KMS-11 (cell line): Measurements from ENCODE around the gene RIPOR2.

Source experiments
- H2AFZ ChIP-seq: fragments of 200-600 bp; sonication (generic); 2 replicates; pipeline ENCODE4 v1.6.1; 2016; ENCODE audit warnings: antibody characterized with exemption, mixed run types, low read depth
- H3K27ac ChIP-seq: fragments of 200-600 bp; sonication (generic); 2 replicates; pipeline ENCODE4 v1.6.1; 2016; ENCODE audit warnings: mild to moderate bottlenecking, mixed run types
- H3K27me3 ChIP-seq: fragments of 200-600 bp; sonication (generic); 2 replicates; pipeline ENCODE4 v1.6.1; 2017; ENCODE audit warnings: mild to moderate bottlenecking, low read depth, mixed run types, moderate library complexity; ENCODE audit not compliant: insufficient read depth
- H3K36me3 ChIP-seq: fragments of 200-600 bp; sonication (generic); 2 replicates; pipeline ENCODE4 v1.6.1; 2017; ENCODE audit warnings: mild to moderate bottlenecking, mixed run types; ENCODE audit not compliant: insufficient read depth
- H3K4me1 ChIP-seq: fragments of 200-600 bp; sonication (generic); 2 replicates; pipeline ENCODE4 v1.6.1; 2016; ENCODE audit warnings: mild to moderate bottlenecking, low read depth, mixed run types; ENCODE audit not compliant: poor library complexity, severe bottlenecking
- H3K4me2 ChIP-seq: fragments of 200-600 bp; sonication (generic); 2 replicates; pipeline ENCODE4 v1.7.0; 2016; ENCODE audit warnings: mild to moderate bottlenecking, mixed run types
- H3K4me3 ChIP-seq: fragments of 200-600 bp; sonication (generic); IDR thresholded peaks from 2 replicates; pipeline ENCODE4 v1.6.1; 2017; ENCODE audit warnings: low read depth, low read length, mixed read lengths; ENCODE audit not compliant: insufficient read depth
- H3K79me2 ChIP-seq: fragments of 200-600 bp; sonication (generic); 2 replicates; pipeline ENCODE4 v1.6.1; 2016; ENCODE audit warnings: low read depth, mixed run types; ENCODE audit not compliant: insufficient read depth
- H3K9ac ChIP-seq: fragments of 200-600 bp; sonication (generic); 2 replicates; pipeline ENCODE4 v1.6.1; 2016; ENCODE audit warnings: mild to moderate bottlenecking, mixed run types
- H4K20me1 ChIP-seq: fragments of 200-600 bp; sonication (generic); 2 replicates; pipeline ENCODE4 v1.6.1; 2016; ENCODE audit warnings: mild to moderate bottlenecking, mixed run types; ENCODE audit not compliant: insufficient read depth
- TF ChIP-seq, protein P1 (sequence below): fragments of 200-600 bp; sonication (generic); conservative IDR thresholded peaks from 2 replicates; pipeline ENCODE4 v1.6.1; 2017; ENCODE audit warnings: low read depth, mild to moderate bottlenecking, antibody characterized with exemption, low read length, moderate library complexity, mixed read lengths

Gene RIPOR2

GRCh38 chr6:24963887-24964570 lies 28.3 kb upstream of the RIPOR2 start:
- TF ChIP-seq, protein P1, sequence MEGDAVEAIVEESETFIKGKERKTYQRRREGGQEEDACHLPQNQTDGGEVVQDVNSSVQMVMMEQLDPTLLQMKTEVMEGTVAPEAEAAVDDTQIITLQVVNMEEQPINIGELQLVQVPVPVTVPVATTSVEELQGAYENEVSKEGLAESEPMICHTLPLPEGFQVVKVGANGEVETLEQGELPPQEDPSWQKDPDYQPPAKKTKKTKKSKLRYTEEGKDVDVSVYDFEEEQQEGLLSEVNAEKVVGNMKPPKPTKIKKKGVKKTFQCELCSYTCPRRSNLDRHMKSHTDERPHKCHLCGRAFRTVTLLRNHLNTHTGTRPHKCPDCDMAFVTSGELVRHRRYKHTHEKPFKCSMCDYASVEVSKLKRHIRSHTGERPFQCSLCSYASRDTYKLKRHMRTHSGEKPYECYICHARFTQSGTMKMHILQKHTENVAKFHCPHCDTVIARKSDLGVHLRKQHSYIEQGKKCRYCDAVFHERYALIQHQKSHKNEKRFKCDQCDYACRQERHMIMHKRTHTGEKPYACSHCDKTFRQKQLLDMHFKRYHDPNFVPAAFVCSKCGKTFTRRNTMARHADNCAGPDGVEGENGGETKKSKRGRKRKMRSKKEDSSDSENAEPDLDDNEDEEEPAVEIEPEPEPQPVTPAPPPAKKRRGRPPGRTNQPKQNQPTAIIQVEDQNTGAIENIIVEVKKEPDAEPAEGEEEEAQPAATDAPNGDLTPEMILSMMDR = no peak
- Histone ChIP-seq H3K27ac (no peak overlapping the region), H3K4me2 (no peak overlapping the region), H3K36me3 (no peaks in the 10 kb centered on the region), H3K79me2 (no peaks in the 10 kb centered on the region), H4K20me1 (no peaks in the 10 kb centered on the region), H2AFZ (no peak overlapping the region), H3K9ac (no peak overlapping the region), H3K27me3 (no peaks in the 10 kb centered on the region), H3K4me1 (no peaks in the 10 kb centered on the region), H3K4me3 (no peak overlapping the region)

DNA sequence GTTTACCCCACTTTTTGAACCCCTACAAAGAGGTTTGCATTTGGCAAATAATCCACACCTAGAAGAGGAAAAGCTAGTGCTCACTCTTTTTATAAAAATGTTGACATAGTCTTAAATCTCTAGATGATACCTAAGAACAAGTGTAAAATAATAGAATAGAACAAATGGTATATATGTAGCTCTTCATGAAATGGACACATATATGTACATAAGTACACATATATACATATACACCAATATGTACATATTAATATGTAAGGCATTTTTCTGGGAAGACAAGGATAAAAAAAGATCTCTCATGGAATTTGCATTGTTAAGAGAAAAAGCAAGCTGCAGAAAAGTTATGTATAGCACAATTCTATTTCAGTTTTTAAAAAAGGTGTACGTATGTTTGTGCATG lies 27.6 kb upstream of the RIPOR2 start:
- Histone ChIP-seq H4K20me1 (no peaks in the 10 kb centered on the region), H3K36me3 (no peaks in the 10 kb centered on the region), H3K27me3 (no peaks in the 10 kb centered on the region), H3K4me3 (no peak overlapping the region), H3K9ac (no peak overlapping the region), H3K4me2 (no peak overlapping the region), H3K27ac (no peak overlapping the region), H2AFZ (no peak overlapping the region), H3K4me1 (no peaks in the 10 kb centered on the region), H3K79me2 (no peaks in the 10 kb centered on the region)
- TF ChIP-seq, protein P1 = no peak

GRCh38 chr6:24961852-24962251 lies 26.1 kb upstream of the RIPOR2 start:
- H3K9ac ChIP-seq = no peak overlapping the region
- H4K20me1 ChIP-seq = no peaks in the 10 kb centered on the region
- H3K27me3 ChIP-seq = no peaks in the 10 kb centered on the region
- no peak overlapping the region for H3K4me2 ChIP-seq
- H3K4me3 ChIP-seq = no peak overlapping the region
- H2AFZ ChIP-seq = no peak overlapping the region
- H3K4me1 ChIP-seq = no peaks in the 10 kb centered on the region
- no peak overlapping the region for H3K27ac ChIP-seq
- H3K36me3 ChIP-seq = no peaks in the 10 kb centered on the region
- TF ChIP-seq, protein P1 = no peak
- H3K79me2 ChIP-seq = no peaks in the 10 kb centered on the region

DNA sequence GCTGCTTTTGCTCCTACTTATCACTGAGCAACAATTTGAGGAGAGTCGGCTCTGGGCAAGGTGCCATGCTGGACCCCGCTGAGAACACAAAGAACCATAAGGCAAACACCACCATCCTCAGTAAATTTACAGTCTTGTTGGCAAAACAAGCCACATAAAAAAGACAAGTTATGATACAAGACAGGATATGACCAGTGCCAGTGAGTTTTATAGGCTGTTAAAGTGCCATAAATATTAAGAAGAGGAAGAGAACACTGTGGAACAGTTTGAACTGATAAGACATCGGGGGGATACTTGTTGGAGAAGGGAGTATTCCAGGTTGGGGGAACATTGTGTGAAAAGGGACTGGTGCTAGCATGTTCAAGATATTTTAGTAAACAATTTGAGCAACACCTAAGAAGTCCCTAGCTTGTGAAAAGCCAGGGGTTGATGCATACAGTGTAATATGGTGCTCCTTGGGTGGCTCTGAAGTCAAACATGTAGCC lies 25.3 kb upstream of the RIPOR2 start:
- Histone ChIP-seq H3K27me3 (no peaks in the 10 kb centered on the region), H3K9ac (no peak overlapping the region), H2AFZ (no peak overlapping the region), H4K20me1 (no peaks in the 10 kb centered on the region), H3K4me1 (no peaks in the 10 kb centered on the region), H3K79me2 (no peaks in the 10 kb centered on the region), H3K27ac (no peak overlapping the region), H3K4me2 (no peak overlapping the region), H3K36me3 (no peaks in the 10 kb centered on the region), H3K4me3 (no peak overlapping the region)
- TF ChIP-seq, protein P1 = no peak
